GM18508 (cell line): ENCODE results near the gene TAAR1.
"Not testable (repeated sequence)": the region's sequence is repeated elsewhere in the genome, so short reads cannot be mapped to it uniquely, and the experiment has no call there.

Experiments used
- ATAC-seq: cut with Tn5 transposase; IDR thresholded peaks from one replicate; pipeline ENCODE4 v1.9.1; 2021; ENCODE audit warnings: moderate number of reproducible peaks; ENCODE audit not compliant: insufficient read depth, unreplicated experiment

The TAAR1 gene

DNA sequence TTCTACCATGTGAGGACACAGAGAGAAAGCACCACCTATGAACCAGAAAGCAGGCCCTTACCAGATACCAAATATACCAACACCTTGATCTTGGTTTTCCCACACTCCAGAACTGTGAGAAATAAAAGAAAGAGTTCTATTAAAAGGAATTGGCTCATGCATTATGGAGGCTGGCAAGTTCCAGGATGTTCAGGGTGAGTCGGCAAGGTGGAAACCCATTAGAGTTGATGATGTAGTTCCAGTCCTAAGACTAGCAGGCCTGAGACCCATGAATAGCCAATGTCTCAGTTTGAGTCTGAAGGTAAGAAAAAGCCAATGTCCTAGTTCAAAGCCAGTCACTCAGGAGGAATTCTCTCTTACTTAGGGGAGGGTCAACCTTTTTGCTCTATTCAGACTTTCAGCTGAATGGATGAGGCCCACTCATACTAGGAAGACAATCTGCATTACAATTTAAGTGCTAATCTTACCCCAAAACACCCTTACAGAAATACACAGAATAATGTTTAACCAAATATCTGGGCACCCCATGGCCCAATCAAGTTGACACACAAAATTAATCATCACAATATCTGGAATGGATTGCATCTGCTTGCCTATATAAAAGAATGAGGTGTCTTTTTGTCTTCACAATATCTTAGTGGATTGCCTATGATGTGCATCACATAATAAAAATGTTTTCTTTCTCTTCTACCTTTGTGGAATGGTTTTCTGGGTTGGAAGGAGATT, 5.5 kb upstream of the TAAR1 start:
- no peak for ATAC-seq

DNA sequence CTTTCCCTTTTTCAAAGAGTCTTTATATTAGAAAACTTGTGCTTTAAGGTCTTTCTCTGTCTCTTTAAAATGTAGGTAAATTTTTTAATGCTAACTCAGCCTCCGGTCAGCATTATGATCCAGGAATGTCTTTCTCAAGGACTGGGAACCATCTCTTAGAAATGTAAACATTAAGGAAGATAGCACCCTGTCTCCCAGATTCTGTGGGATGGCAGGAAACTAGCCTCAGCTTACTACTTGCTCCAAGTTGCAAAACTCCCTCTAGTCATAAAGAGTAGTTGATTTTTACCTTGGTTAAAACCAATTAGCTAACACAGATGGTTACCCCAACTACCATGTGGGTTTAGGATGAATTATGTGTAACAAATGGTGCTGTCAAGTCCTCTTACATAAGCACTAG, 4.7 kb upstream of the TAAR1 start:
- no peak for ATAC-seq

DNA sequence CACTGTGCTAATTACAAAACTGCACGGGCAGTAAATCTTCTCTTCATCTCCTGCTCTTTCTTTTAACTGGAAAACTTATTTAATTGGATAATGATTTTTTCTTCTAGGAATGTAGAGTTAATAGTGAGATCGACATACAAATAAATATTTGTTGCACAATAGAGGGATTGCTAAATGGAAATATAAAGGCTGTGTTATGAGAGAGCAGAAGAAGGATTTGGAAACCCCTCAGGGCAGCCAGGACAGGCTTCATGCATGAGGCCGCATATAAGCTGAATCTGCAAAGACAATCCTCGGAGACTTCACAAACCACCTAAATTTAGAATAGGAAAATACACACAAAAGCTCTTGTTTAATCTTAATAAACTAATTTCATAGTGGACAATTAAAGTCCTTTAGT, 2.9 kb upstream of the TAAR1 start:
- ATAC-seq, result no peak

GRCh38 chr6:132651062-132651461, 7.9 kb downstream of the TAAR1 start:
- ATAC-seq, result no peak

DNA sequence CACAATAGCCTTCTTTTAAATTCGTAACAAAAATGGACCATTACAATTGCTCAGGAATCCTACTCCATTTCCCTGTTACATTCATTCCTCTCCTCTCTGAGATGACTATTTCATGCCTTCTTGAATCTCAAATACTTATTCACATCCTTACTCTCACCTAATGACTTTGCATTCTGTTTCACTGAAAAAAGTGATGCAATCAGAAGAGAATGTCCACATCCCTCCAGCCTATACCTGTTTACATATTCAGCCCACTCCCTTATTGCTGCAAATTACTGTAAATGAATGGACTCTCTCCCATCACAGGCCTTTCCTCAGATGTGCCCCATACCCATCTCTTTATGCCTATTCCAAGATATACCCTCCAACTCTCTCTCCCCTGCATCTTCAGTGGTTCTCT, 8.6 kb downstream of the TAAR1 start:
- ATAC-seq, result no peak

DNA sequence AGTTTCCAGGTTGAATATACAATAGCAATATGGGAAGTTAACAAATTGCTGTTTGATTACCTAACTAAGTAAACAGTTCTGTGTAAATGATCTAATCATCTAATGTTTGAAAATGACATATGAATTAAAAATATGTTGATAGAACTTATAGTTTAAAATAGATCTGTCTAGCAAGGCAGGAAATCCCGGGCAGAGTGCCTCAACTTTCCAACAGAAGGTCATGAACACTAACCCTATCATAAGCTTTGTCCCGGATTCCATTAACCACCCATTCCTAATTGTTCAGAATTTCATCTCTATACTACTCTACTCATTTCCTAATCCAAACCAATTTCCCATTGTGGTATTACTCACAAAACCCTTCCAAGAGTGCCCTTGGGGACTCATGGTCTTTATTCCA, 10.2 kb downstream of the TAAR1 start:
- no peak for ATAC-seq

- ATAC-seq, result peak; percentile 87
These were observed 10.6 kb downstream of the TAAR1 start for GRCh38 chr6:132648356-132648755.

GRCh38 chr6:132643547-132643946, 15.4 kb downstream of the TAAR1 start:
- ATAC-seq, result no peak

- not testable (repeated sequence) for ATAC-seq
These were observed 21.8 kb downstream of the TAAR1 start for GRCh38 chr6:132637135-132637534.

GRCh38 chr6:132635906-132636305, 23.1 kb downstream of the TAAR1 start:
- ATAC-seq, result not testable (repeated sequence)

DNA sequence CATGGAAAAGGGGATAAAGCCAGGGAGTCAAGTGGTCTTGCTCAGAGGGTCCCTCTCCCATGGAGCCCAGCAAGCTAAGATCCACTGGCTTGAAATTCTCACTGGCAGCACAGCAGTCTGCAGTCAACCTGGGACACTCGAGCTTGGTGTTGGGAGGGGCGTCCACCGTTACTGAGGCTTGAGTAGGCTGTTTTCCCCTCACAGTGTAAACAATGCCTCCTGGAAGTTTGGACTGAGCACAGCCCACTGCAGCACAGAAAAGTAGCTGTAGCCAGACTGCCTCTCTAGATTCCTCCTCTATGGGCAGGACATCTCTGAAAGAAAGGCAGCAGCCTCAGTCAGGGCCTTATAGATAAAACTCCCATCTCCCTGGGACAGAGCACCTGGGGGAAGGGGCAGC, 23.7 kb downstream of the TAAR1 start:
- not testable (repeated sequence) for ATAC-seq

- ATAC-seq, result no peak
These were observed 24.2 kb downstream of the TAAR1 start for GRCh38 chr6:132634796-132635195.

DNA sequence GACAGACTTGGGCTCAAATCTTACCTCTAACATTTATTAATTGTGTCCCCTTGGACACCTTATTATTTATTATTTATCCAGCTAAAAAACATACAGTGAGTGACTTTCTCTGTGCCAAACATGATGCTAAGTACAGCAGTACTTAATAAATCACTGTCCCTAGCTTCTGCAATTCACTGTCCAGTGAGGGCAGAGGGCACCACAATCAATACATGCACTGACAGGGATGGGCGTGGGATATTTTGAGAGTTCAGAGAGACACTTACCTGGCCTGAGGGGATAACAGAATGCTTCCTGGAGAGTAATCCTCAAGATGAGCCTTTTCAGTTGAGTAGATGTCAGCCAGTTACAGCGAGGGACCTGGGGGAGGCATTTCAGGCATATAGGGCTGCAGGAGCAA, 25.6 kb downstream of the TAAR1 start:
- no peak for ATAC-seq

DNA sequence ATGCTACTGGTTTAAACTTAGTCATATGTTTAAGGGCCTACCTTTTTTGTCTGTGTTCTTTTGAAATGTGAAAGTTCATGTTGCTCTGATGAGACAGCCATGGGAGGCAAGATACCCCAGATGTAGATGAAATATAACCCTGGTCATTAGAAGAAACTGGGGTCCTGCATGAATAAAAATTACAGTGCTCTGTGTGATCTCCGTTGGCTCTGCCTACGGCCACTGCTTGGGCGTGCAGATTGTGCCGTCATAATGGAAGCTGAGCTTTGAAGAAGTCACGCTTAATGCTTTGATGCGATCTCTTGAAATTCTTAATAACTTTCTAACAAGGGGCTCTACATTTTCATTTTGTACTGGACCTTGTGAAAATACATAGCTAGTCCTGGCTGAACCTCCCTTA, 34.8 kb downstream of the TAAR1 start, which contains the start of gene TAAR2:
TAAR2 (minus strand) TSS at position 101 of the 400 bp plus-strand sequence; CDS start at position 101, 0 bp downstream.
- ATAC-seq, result no peak

DNA sequence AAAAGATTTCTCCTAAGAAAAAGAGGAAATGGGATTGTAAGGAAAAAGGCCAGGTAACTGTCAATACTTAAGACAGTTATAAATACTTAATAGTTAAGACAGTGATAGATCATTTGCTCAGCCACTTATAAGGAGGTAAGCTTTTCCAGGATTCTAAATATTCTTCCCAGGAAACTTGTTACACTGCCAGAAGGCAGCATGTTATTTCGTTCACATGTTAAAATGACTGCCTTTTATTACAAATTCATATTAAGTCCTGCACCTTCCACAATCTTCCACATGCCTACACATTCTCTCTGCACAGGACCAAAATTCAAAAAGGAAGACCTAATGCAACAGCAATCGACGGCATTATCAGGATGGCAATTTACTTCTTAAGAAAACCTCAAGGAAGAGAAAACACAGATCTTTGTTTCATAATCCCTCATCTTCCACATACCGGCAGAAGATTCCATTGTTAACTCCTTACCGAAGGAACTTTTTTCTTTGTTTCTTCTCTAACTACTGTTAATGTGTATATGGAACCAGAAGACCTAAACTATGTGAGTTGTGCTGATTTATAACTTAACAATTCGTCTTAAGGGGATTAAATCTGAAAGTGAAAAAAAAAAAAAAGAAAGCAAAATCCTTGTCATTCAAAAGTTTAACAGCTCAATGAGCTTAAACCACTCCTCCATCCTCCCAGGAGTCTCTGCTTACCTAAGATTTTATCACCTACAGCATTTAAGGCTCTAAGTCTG, 35.7 kb downstream of the TAAR1 start:
- ATAC-seq, result no peak

DNA sequence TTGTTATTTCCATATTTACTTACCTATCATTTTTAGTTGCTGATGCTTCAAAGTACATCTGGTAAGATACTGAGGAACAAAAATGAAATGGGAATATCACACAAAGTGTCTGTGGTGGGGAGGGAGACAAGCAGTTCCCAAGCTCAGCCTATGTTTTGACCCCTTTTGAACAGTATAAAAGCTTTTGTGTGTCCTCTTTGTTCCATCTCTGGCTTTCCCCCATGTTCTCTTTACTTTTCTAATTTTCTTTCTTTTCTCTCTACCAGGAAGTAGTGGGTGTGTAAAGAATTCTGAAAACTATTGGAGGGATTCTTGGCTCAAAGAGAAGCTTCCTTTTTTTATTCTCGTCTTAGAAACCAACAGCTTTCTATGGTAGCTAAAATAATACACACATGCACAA, 42.3 kb downstream of the TAAR1 start:
- no peak for ATAC-seq

- ATAC-seq, result peak; percentile 66
These were observed 44.4 kb downstream of the TAAR1 start for GRCh38 chr6:132614554-132614953.

DNA sequence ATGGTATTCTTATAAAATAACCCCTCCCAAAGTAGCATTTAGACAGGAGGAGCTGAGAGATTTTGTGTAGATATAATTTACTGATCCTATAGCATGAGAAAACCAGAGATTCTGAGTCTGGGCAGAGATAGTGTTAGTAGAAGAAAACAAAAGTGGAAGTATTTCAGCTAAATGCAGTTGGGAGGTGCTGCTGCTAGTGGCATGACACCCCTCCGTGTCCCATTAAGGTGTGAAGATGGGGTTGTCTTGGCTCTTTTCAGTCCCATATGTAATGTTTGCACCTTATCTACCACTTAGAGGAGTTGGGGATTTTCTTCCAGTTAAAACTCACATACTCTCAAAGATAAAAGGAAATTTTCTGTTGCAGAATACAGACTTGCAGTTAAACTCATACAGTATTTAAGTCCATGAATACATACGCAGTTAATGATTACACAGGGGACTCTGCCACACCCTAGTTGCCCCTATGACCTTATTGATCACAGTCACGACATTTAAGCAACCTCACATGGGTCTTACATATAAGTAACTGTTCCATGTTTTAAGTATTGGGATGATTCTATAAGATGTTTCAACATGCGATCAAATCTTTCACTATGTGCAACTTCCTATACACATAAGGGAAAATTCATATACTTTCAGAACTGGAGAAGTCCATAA, 46.4 kb downstream of the TAAR1 start:
- ATAC-seq, result no peak

- ATAC-seq, result no peak
These were observed 47.4 kb downstream of the TAAR1 start for GRCh38 chr6:132611616-132612015.

GRCh38 chr6:132607544-132608233, 51.3 kb downstream of the TAAR1 start:
- peak; percentile 95 for ATAC-seq
